HG03432 (cell line): ENCODE data around the gene FAM43B.
"Not testable (repeated sequence)": the region's sequence is repeated elsewhere in the genome, so short reads cannot be mapped to it uniquely, and the experiment has no call there.

Source experiments
- ATAC-seq: cut with Tn5 transposase; IDR thresholded peaks from one replicate; pipeline ENCODE4 v1.9.1; 2021; ENCODE audit warnings: mild to moderate bottlenecking, moderate library complexity; ENCODE audit not compliant: unreplicated experiment

FAM43B gene

GRCh38 chr1:20551945-20552727 is at the start of gene FAM43B:
Gene FAM43B, plus strand, starts transcription at chr1:20552573. Its CDS starts 401 bp downstream, at chr1:20552974.
- ATAC-seq = no peak

- ATAC-seq = no peak
Measured at GRCh38 chr1:20505488-20505887, 46.9 kb upstream of the FAM43B start.

- peak; percentile 21 for ATAC-seq
Measured at GRCh38 chr1:20507248-20507563, 45.2 kb upstream of the FAM43B start.

GRCh38 chr1:20507564-20508410 is 44.6 kb upstream of the FAM43B start, which contains the start of gene MUL1:
Gene MUL1, minus strand, starts transcription at chr1:20508151. Its CDS starts 127 bp downstream, at chr1:20508024.
- peak; percentile 88 for ATAC-seq

- ATAC-seq = no peak
Measured at GRCh38 chr1:20508411-20508771, 44.0 kb upstream of the FAM43B start.

GRCh38 chr1:20511518-20512428 is 40.6 kb upstream of the FAM43B start:
- no peak for ATAC-seq

- not testable (repeated sequence) for ATAC-seq
Measured at GRCh38 chr1:20519609-20520262, 32.6 kb upstream of the FAM43B start.

- no peak for ATAC-seq
Measured at GRCh38 chr1:20521960-20522861, 30.2 kb upstream of the FAM43B start.

GRCh38 chr1:20526267-20526666 is 26.1 kb upstream of the FAM43B start:
- no peak for ATAC-seq

GRCh38 chr1:20528221-20528620 is 24.2 kb upstream of the FAM43B start:
- no peak for ATAC-seq

GRCh38 chr1:20530306-20530705 is 22.1 kb upstream of the FAM43B start:
- ATAC-seq = no peak

- ATAC-seq = no peak
Measured at GRCh38 chr1:20530901-20531300, 21.5 kb upstream of the FAM43B start.

- ATAC-seq = no peak
Measured at GRCh38 chr1:20533635-20534034, 18.7 kb upstream of the FAM43B start.

- no peak for ATAC-seq
Measured at GRCh38 chr1:20534659-20535417, 17.5 kb upstream of the FAM43B start.

- ATAC-seq = no peak
Measured at GRCh38 chr1:20538227-20538626, 14.1 kb upstream of the FAM43B start.

GRCh38 chr1:20538760-20539551 is 13.4 kb upstream of the FAM43B start:
- no peak for ATAC-seq

GRCh38 chr1:20540281-20540680 is 12.1 kb upstream of the FAM43B start:
- no peak for ATAC-seq

- ATAC-seq = no peak
Measured at GRCh38 chr1:20546637-20547036, 5.7 kb upstream of the FAM43B start.
